Fibroblast of skin of left biceps (primary cell): ENCODE results near the gene ENTPD8.
"Not testable (repeated sequence)": the region's sequence is repeated elsewhere in the genome, so short reads cannot be mapped to it uniquely, and the experiment has no call there.

Experiments
- DNase-seq, 2 experiments: peaks; one replicate each; pipeline ENCODE4 v3.0.0-alpha.2; 2013; ENCODE audit warnings: low read depth in 2 of 2

ENTPD8 gene

GRCh38 chr9:137475666-137476065 lies 34.5 kb upstream of the ENTPD8 start:
- no peak for DNase-seq

- no peak for DNase-seq
Observed at GRCh38 chr9:137474271-137474670, 33.1 kb upstream of the ENTPD8 start.

- no peak for DNase-seq
Observed at GRCh38 chr9:137470785-137471184, 29.6 kb upstream of the ENTPD8 start.

GRCh38 chr9:137467896-137468295 lies 26.7 kb upstream of the ENTPD8 start:
- DNase-seq: no peak

GRCh38 chr9:137467161-137467581 lies 26.0 kb upstream of the ENTPD8 start:
- no peak for DNase-seq

GRCh38 chr9:137466389-137467085 lies 25.4 kb upstream of the ENTPD8 start:
- not testable (repeated sequence) for DNase-seq

GRCh38 chr9:137465720-137466388 lies 24.7 kb upstream of the ENTPD8 start:
- DNase-seq: no peak

GRCh38 chr9:137465000-137465719 lies 24.0 kb upstream of the ENTPD8 start:
- no peak for DNase-seq

GRCh38 chr9:137464291-137464999 lies 23.3 kb upstream of the ENTPD8 start:
- DNase-seq: no peak

GRCh38 chr9:137463931-137464290 lies 22.8 kb upstream of the ENTPD8 start:
- no peak for DNase-seq

- DNase-seq: no peak
Observed at GRCh38 chr9:137462986-137463930, 22.1 kb upstream of the ENTPD8 start.

- DNase-seq: no peak
Observed at GRCh38 chr9:137462396-137462985, 21.3 kb upstream of the ENTPD8 start.

- no peak for DNase-seq
Observed at GRCh38 chr9:137461663-137462395, 20.7 kb upstream of the ENTPD8 start.

- DNase-seq: no peak
Observed at GRCh38 chr9:137461316-137461662, 20.1 kb upstream of the ENTPD8 start.

- DNase-seq: no peak
Observed at GRCh38 chr9:137460363-137461315, 19.5 kb upstream of the ENTPD8 start.

- no peak for DNase-seq
Observed at GRCh38 chr9:137459601-137460362, 18.6 kb upstream of the ENTPD8 start.

- peak; percentile 70 to 76 for DNase-seq
Observed at GRCh38 chr9:137459152-137459600, 18.0 kb upstream of the ENTPD8 start, which contains the start of gene NSMF. Gene NSMF, minus strand, starts transcription at chr9:137459334. Its CDS starts 232 bp downstream, at chr9:137459102.
